GM19193 (cell line): ENCODE measurements around the gene BMF.

Experiments used
- POLR2A ChIP-seq: IDR thresholded peaks from 4 replicates; pipeline ENCODE4 v1.6.1; 2011; ENCODE audit not compliant: insufficient read depth, insufficient read length; ENCODE audit errors: extremely low read depth

The BMF gene, protein sequence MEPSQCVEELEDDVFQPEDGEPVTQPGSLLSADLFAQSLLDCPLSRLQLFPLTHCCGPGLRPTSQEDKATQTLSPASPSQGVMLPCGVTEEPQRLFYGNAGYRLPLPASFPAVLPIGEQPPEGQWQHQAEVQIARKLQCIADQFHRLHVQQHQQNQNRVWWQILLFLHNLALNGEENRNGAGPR

DNA sequence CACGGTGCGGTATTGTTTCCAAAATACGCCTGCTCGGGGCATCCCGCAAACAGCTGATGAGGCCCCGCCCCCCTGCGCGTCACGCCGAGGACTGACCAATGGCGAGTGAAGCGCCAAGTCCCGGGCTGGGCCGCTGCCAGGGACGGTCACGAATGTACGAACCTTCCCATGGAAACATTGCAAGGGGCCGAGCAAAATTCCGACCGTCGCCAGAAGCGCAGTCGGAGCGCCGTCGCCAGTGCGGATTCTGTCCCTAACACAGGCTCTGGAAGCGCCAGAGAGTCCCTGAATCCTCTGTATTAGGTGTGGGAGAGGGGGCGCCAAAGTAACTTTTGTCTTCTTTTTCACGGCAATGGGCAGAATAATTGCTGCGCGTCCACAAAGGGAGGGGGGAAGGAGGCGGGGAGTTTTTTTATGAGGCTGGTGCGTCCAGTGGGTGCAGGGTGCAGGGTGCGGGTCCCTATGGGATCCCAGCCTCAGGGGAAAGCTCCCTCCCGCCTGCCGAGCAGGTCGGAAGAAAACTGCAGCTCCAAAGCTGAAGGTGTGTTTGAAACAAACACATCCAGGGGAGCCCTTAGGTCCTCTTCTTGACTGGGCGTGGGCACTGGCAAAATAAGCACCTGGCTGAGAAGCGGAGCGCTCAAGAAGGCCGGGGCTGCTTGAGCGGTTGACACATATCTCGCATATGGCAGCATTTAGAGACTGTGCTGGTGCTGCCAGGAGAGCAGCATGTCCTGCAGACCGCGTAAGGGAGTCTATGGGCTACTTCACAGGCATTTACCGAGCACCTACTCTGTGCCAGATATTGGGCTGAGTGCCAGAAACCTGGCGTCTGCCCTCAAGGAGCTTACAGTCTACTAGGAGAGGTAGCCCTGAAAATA is at the start of gene BMF:
BMF (minus strand) TSS at position 25 of the 881 bp plus-strand sequence. CDS start 2,793 bp downstream, outside the sequence.
- TF ChIP-seq POLR2A = no peak

DNA sequence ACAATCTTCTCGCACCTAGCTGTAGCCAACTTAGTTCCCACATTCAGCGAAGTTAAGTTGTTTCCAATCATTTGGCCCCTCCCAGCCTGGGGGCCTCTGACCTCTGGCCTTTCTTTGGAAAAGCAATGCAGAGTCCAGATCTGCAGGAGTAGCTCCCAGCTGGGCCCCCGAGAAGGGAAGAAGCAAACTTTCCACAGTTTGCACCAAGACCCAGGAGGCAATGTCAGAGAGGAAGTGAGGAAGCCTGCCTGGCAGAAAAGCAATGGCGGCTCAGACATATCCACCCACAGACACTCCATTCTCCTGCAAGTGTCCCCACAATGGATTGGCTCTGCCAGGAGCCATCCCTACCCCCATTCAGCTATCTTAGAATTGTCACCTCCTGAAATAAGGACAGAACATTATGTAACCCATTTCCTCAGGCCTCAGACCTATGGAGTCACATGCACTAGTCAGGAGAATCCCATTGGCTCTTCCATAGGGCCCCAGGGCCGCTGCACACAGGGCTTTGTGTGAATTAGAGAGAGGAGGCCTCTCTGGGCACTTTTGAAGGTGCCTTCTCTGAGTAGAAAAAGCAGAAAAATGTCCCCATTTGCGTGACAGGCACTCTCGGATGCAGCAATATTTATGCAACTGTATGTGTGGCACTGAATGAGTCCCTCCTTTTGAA is 49.2 kb upstream of the BMF start:
- TF ChIP-seq POLR2A = no peak

DNA sequence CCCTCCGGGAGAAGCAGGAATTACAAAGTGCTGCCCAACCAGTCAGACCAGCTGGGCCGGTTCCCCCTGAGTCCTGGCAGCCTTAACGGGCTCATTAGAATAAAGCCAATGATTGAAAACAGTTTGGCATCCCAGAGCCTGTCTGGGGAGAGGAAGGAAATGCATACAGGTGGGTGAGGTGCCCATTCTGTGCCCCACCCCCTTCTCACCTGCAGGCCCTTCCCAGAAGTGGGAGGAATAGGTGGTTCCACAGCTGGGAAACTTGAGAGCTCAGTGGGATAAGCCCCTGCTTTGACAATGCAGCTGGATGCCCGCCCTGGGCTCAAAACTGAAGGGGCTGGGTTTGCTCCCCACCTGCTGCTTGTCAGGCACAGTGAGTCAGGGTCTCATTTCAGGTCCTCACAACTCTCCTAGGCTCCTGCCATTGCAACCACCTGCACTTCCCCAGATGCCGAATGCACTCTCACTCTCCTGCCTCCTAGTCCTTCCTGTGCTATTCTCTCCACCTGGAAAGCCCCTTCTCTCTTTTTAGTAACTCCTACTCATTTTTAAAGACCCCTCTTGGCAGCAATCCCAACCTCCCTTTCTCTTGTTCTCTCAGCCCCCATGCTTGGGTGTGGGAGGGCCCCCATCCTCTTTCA is 46.7 kb upstream of the BMF start:
- TF ChIP-seq POLR2A = no peak

DNA sequence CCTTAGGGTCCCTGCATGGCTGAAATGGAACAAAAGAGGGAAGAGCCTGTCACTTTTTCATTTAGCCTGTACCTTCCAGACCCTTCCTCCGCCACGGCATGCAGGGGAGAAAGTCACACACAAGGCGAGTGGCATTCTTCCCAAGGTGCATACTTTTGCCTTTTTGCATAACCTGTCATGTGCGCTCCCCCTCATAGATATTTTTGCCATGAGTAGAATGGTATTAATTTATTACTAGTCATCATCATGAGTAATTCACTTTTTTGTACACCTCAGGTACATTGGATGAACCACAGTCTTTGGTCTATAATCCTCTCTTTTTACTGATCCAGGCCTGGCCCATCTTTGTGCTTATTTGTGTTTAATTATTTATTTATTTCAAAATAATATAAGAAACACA is 43.3 kb upstream of the BMF start:
- no peak for TF ChIP-seq POLR2A

DNA sequence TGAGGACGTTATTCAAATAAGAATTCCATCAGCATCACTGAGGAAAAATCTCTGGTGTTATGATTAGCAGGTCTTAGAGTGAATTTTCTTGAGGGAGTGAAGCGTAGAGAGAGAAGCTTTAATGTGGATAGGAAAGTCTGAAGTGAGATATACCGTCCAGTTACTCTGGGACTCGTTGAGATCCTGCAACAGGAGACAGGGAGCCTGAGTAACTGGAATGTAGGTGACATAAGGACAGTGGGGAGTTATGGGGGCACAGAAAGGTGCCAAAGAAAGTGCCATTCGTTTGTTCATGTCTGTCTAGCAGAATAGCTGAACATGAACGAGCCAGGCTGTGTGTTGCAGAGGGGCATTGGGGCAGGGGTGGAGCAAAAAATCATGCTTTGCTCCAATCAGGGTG is 42.8 kb upstream of the BMF start:
- no peak for TF ChIP-seq POLR2A

DNA sequence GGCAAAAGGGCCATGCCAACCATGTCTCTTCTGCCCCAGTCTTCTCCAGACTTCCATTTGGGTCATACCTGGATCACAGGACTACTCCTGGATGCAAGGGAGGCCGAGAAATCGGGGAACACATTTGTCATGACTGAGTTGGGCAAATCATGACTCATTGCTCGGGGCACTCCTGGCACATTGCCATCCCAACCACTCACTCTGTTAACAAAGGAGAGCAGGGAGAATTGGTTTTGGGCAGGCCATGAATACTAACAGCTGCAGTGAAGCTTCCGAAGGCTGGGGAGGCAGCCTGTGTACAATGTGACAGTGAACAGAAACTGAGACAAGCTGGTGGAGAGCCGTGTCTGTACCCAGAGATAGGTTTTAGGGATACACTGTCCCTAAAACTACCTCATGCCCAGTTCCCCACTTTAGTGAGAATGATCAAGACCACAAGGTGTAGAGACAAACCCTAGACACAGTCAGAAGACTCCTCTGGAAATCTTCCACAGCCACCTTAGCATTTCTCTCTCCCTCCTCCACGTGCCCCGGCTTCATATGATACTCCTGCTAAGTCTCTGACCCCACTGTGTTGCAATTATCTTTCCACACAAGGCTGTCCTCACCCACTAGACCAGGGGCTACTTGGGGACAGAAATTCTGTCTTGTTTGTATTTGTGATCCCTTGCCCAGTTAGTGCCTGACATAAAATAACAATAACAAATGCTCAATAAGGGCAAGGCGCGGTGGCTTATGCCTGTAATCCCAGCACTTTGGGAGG is 41.7 kb upstream of the BMF start:
- no peak for TF ChIP-seq POLR2A

DNA sequence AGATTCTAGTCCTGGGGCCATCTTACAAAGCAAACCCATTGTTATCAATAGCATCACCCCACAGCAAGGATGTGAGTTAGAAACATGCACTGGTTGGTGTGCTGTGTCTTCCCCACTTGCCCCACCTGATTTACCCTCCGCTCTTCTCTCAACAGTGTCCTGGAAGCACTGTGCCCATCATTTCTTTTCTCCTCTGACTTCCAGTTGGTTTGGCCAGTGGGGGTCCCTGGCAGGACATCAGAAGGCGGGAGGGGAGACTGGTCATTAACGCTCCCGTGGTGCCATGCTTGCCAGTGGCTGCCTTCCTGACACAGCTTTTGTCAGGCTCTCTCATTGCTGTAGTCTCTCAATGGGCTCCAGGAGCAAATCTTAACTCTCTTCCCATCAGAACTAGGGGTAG is 40.7 kb upstream of the BMF start:
- TF ChIP-seq POLR2A = no peak

DNA sequence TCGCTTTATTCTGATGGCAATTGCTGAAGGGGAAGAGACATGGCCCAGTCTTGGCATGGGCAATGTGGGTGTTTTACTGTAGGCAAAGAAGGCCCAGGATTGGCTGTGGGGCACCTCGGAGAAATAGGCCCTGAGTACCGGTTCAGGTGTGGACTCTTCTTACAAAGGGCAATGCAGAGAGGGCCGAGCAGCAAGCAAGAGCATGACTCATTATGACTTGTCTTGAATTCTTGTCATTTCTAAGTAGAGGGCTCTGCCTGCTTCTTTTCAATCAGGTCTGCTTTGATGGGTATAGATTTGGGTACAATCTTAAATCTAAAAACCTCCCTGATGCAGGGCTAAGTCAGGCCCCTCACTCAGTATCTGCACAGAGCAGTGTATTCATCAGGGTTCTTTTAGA is 37.4 kb upstream of the BMF start:
- no peak for TF ChIP-seq POLR2A

DNA sequence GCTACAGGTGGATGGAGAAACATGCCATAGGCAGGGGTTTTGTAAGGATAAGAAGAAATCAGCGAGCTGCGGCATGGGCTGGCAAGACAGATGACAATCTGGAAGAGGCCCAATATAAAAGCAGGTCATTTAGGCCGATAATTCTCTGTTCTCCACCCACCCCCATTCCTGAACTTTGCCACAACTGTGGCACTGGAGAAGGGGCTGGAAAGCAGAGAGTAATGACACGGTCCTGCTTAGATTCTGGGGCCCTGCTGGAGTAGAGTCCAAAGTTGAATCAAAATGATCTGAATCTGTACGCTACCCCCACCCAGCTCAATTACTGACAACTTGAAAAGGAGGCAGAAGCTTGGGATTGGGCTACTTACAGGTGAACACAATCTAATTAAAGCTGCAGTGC is 33.7 kb upstream of the BMF start:
- TF ChIP-seq POLR2A = no peak

DNA sequence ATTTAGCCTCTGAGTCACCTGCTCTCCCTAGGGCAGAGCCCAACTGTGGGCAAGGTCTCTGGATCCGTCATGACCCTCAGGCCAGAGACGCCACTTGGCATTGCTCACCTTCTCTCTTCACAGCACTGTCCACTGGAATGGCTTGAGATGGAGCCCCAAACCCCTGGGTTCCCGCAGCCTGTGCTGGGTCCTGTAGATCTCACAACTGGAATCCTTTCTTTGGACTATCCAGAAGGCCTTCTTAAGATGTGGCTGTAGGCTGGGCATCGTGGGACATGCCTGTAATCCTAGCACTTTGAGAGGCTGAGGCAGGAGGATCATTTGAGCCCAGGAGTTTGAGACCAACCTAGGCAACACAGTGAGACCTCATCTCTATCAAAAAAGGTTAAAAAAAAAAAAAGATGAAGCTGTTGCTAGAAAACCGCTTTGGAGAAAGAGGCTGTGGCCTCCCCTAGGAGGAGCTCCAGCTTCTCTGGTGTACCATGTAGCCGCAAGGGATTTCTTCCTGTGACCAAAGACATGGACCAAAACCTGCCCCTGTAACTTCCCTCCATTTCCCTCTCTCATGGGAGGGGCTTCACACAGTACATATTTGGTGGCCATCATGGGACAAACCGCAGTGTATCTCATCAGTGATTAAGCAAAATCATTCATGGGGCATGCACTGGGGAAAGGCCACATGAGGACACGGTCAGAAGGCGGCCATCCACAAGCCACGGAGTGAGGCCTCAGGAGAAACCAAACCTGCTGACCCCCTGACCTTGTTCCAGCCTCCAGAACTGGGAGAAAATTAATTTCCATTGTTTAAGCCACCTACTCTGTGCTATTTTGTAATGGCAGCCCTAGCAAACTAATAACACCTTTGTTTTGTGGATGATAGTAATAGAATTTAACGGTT is 28.9 kb upstream of the BMF start:
- no peak for TF ChIP-seq POLR2A

DNA sequence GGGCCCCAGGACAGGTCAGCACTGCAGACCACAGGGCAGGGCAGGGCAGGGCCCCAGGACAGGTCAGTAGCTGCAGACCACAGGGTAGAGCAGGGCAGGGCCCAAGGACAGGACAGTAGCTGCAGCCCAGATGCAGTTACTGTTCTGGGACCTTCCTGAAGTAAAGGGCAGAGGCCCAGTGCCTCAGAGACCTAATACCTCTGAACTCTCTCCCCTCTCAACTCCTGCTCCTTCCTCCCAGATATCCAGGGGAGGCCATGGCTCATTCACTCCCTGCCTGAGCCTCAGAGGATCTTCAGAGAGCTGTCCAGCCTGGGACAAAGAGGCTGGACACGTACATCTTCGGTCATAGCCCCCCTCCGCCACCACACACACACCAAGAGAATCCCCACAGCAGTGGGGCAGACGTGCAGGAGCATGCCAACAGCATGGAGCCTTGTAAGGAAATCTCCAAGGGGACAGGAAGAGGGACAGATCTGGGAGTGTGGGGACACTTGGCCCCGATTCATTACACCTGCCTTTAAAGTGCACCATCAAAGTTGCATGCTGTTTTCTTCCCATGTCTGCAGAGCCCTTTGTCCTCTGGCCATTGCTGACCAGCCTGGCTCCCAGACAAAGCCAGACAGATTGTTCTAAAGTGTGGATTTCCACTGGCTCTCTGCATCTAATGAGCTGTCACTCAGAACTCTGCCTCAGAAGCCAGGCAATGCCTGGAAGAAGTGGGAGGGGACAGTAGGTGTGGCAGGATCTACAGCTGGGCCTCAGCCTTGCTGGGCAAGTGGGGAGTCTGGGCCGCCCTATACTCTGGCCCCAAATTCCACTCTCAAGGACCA is 28.0 kb upstream of the BMF start:
- TF ChIP-seq POLR2A = no peak

DNA sequence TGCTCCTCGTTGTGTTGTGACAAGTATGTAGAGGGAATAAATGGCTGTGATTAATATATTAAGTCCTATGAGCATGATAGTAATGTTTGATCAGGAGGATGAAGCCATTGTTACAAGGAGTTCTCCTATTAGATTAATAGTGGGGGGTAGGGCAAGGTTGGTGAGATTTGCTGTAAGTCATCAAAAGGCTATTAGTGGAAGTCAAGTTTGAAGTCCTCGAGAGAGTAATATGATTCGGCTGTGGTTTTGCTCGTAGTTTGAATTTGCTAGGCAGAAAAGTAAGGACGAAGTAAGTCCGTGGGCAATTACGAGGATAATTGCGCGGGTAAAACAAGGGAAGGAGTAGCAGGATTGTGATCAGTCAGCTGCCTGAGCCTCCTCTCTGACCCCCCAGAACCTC is 26.2 kb upstream of the BMF start:
- TF ChIP-seq POLR2A = no peak

DNA sequence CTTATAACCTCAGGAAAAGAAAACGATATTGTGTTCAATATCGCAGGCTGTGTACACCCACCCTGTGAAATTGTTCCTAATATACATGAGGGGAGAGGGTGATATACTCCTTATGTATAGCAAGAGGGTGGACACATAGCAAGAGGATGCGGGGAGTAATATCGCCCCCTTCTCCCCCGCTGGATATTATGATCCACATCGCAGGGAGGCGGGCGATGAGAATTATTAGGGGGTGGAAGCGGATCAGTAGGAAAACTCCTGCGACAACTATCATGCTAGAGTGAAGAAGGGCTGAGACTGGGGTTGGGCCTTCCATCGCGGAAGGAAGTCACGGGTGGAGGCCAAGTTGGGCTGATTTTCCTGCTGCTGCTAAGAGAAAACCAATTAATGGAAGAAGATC is 24.9 kb upstream of the BMF start:
- TF ChIP-seq POLR2A = no peak
